ENCODE results near the gene MINK1. TPM values are rescaled to one million over a fixed set of nuclear protein-coding genes. Genes with fewer than 3 reads are reported as not detected.
A peak's percentile ranks its signal among the peaks of the same experiment; 100 is the strongest.

MINK1 gene
- total and polyA plus RNA-seq, 2 of the 13 experiments (the other 11 are each of a cell fraction or from before 2014, with no cell fraction given): 17.2 to 63.9 TPM

DNA sequence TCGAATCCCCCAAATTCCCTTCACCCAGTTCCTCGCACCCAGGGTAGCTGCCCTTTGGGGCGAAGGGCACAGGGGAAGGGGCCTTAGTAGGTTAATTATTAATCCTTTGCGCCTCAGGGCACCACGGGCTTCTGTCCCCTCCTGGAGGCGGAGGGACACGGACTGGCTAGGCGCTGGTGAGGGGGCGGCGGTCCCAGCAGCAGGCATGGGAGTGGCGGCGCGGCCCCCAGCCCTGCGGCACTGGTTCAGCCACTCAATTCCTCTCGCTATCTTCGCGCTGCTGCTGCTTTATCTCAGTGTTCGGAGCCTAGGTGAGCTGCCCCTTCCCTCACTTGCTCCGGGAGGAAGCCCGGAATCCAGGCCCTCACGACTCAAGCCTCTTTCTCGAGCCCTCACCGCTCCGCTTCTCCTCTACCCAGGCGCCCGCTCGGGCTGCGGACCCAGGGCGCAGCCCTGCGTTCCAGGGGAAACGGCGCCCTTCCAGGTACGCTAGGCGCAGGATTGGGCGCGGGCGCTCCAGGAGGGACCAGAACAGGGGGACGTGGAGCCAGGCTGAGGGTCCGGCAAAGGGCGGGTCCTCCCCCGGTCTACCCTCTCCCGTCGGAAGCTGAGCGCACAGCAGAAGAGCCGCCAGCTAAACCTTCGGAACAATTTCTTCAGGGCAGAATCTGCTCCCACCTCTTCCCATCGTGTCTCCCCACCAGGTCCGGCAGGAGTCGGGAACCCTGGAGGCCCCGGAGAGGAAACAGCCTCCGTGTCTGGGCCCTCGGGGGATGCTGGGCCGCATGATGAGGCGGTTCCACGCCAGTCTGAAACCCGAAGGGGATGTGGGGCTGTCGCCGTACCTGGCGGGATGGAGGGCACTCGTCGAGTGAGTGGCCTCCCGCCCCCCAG lies 44.1 kb upstream of the MINK1 start, which contains the start of gene GLTPD2 (continued):
- TF ChIP-seq RFX5 (IDR thresholded peaks at IDR 0.05; ENCODE audit: low read depth, low read length): no peak
- TF ChIP-seq ZNF775 (CRISPR knock-in tag; IDR thresholded peaks at IDR 0.05; ENCODE audit: borderline replicate concordance): no peak
- peak; percentile 72 for TF ChIP-seq ZSCAN25 (CRISPR knock-in tag; IDR thresholded peaks at IDR 0.05)
- TF ChIP-seq NFE2L2 (IDR thresholded peaks at IDR 0.05; ENCODE audit: low read length): no peak
- peak; percentile 71; the same call in 1 of the 2 replicates for TF ChIP-seq IRF2 (CRISPR knock-in tag; IDR thresholded peaks at IDR 0.05)
- TF ChIP-seq, protein P1, sequence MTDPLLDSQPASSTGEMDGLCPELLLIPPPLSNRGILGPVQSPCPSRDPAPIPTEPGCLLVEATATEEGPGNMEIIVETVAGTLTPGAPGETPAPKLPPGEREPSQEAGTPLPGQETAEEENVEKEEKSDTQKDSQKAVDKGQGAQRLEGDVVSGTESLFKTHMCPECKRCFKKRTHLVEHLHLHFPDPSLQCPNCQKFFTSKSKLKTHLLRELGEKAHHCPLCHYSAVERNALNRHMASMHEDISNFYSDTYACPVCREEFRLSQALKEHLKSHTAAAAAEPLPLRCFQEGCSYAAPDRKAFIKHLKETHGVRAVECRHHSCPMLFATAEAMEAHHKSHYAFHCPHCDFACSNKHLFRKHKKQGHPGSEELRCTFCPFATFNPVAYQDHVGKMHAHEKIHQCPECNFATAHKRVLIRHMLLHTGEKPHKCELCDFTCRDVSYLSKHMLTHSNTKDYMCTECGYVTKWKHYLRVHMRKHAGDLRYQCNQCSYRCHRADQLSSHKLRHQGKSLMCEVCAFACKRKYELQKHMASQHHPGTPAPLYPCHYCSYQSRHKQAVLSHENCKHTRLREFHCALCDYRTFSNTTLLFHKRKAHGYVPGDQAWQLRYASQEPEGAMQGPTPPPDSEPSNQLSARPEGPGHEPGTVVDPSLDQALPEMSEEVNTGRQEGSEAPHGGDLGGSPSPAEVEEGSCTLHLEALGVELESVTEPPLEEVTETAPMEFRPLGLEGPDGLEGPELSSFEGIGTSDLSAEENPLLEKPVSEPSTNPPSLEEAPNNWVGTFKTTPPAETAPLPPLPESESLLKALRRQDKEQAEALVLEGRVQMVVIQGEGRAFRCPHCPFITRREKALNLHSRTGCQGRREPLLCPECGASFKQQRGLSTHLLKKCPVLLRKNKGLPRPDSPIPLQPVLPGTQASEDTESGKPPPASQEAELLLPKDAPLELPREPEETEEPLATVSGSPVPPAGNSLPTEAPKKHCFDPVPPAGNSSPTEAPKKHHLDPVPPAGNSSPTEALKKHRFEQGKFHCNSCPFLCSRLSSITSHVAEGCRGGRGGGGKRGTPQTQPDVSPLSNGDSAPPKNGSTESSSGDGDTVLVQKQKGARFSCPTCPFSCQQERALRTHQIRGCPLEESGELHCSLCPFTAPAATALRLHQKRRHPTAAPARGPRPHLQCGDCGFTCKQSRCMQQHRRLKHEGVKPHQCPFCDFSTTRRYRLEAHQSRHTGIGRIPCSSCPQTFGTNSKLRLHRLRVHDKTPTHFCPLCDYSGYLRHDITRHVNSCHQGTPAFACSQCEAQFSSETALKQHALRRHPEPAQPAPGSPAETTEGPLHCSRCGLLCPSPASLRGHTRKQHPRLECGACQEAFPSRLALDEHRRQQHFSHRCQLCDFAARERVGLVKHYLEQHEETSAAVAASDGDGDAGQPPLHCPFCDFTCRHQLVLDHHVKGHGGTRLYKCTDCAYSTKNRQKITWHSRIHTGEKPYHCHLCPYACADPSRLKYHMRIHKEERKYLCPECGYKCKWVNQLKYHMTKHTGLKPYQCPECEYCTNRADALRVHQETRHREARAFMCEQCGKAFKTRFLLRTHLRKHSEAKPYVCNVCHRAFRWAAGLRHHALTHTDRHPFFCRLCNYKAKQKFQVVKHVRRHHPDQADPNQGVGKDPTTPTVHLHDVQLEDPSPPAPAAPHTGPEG (CRISPR knock-in tag; IDR thresholded peaks at IDR 0.05): no peak
- TF ChIP-seq PAX8 (CRISPR knock-in tag; IDR thresholded peaks at IDR 0.05; ENCODE audit: borderline replicate concordance): no peak
- no peak; the same call in 1 of the 2 replicates for TF ChIP-seq ZNF556 (CRISPR knock-in tag; IDR thresholded peaks at IDR 0.05; ENCODE audit: borderline replicate concordance)
- TF ChIP-seq, protein P2, sequence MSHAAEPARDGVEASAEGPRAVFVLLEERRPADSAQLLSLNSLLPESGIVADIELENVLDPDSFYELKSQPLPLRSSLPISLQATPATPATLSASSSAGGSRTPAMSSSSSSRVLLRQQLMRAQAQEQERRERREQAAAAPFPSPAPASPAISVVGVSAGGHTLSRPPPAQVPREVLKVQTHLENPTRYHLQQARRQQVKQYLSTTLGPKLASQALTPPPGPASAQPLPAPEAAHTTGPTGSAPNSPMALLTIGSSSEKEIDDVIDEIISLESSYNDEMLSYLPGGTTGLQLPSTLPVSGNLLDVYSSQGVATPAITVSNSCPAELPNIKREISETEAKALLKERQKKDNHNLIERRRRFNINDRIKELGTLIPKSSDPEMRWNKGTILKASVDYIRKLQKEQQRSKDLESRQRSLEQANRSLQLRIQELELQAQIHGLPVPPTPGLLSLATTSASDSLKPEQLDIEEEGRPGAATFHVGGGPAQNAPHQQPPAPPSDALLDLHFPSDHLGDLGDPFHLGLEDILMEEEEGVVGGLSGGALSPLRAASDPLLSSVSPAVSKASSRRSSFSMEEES (CRISPR knock-in tag; IDR thresholded peaks at IDR 0.05): peak; percentile 73
- TF ChIP-seq PHF8 (CRISPR knock-in tag; IDR thresholded peaks at IDR 0.05): peak; percentile 67
- TF ChIP-seq ZNF235 (CRISPR knock-in tag; IDR thresholded peaks at IDR 0.05; ENCODE audit: borderline replicate concordance): no peak
- TF ChIP-seq CREB1 (IDR thresholded peaks at IDR 0.05): no peak
- peak; percentile 32; the same call in 1 of the 2 replicates for TF ChIP-seq CREB1 (CRISPR knock-in tag; IDR thresholded peaks at IDR 0.05)
- TF ChIP-seq AFF4 (CRISPR knock-in tag; IDR thresholded peaks at IDR 0.05): no peak
- TF ChIP-seq HOXA9 (CRISPR knock-in tag; IDR thresholded peaks at IDR 0.05; ENCODE audit: borderline replicate concordance): 0 out of 2 replicates have a peak, but pooled peaks have one; percentile 1
- TF ChIP-seq TBL1XR1 (IDR thresholded peaks at IDR 0.05; ENCODE audit: borderline replicate concordance, low read length, partially characterized antibody): no peak
- no peak for TF ChIP-seq MXD4 (CRISPR knock-in tag; IDR thresholded peaks at IDR 0.05)
- peak; percentile 73; the same call in 1 of the 2 replicates for TF ChIP-seq NCOA1 (CRISPR knock-in tag; IDR thresholded peaks at IDR 0.05)
- no peak for TF ChIP-seq NR2C2 (CRISPR knock-in tag; IDR thresholded peaks at IDR 0.05; ENCODE audit: borderline replicate concordance)
